ENCODE data around the gene CDC20. TPM values are rescaled to one million over a fixed set of nuclear protein-coding genes. Genes with fewer than 3 reads are reported as not detected.

Gene CDC20
- total RNA-seq (2022; extraction: Qiagen RNA extraction) = 178 to 205 TPM (median 195 TPM) in 5 replicates

DNA sequence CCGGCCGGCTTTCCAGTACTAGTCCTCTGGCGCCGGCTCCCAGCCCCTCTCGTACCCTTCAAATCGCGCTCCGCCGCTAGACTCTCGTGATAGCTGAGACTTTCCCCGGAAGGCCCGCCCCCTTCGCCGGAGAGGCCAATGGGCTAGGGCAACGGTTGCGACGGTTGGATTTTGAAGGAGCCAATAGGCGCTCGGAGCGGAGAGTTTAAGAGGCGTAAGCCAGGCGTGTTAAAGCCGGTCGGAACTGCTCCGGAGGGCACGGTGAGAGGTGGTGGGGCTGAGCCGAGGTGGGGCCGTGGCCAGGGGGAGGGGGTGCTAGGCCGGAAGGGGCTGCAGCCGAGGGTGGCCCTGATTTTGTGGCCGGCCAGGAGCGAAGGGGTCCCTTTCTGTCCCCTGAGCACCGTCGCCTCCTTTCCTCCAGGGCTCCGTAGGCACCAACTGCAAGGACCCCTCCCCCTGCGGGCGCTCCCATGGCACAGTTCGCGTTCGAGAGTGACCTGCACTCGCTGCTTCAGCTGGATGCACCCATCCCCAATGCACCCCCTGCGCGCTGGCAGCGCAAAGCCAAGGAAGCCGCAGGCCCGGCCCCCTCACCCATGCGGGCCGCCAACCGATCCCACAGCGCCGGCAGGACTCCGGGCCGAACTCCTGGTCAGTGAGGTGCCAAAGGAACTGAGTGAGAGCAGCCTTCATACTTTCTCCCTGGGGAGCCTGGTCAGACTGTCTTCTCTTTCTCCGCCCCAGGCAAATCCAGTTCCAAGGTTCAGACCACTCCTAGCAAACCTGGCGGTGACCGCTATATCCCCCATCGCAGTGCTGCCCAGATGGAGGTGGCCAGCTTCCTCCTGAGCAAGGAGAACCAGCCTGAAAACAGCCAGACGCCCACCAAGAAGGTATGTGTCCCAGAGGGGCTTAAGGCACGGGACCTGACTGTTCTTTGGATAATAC is at the start of gene CDC20:
Gene CDC20 (plus strand): TSS at position 236 of the 948 bp plus-strand sequence. CDS start 235 bp downstream, at position 471.

DNA sequence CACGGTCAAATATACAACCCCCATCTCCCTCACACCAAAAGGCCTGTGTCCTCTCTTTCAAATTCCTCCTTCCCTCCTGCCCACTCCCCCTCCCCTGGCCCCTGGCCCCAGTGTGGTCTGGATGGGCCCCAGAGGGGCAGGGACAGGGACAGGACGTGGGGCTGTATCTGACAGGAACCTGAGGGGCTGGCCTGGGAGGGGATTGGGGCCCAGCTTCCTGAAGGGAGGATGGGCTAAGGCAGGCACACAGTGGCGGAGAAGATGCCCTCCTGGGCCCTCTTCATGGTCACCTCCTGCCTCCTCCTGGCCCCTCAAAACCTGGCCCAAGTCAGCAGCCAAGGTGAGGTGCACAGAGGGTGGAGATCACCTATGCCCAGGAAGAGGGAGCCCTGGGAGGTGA is 21.2 kb upstream of the CDC20 start, which contains the start of gene MPL:
Gene MPL (plus strand): TSS at position 231 of the 400 bp plus-strand sequence. CDS start 31 bp downstream, at position 262.

DNA sequence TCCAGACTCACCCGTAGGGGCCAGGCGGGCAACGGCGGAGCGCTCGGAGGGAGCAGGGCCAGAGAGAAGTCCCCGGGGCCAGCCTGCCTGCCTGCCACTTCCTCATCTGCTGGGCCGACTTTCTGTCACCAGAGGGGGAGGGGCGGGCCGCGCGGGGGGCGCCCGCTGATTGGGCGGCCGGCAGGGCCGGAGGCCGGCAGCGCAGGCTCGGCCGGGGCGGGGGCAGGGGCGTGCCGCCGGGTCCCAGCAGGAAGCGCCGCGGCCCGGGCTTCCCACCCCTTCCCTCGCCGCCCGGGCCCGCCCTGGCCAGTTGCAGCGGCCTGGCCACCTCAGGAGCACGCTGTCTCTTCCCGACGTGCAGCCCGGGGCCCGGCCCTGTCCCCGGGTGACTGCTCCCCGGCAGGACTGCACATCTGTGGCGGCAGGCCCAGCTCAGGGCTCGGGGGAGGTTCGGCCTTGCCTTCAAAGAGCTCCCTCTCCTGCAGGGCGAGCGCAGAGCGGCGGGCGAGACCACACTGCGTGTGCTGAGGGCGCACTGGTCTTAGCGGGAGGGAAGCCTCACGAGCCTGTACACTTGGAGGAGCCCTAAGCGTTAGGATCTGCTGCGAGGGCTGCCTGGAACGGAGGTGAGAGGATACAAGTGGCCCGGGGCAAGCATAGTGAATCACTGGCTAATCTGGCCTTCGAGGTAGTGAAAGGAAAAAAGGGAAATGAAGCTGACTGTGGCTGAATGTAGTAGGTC is 9.3 kb downstream of the CDC20 start, which contains the start of gene ELOVL1:
Gene ELOVL1 (minus strand): TSS at position 108 of the 742 bp plus-strand sequence. CDS start 2,402 bp downstream, outside the sequence.

DNA sequence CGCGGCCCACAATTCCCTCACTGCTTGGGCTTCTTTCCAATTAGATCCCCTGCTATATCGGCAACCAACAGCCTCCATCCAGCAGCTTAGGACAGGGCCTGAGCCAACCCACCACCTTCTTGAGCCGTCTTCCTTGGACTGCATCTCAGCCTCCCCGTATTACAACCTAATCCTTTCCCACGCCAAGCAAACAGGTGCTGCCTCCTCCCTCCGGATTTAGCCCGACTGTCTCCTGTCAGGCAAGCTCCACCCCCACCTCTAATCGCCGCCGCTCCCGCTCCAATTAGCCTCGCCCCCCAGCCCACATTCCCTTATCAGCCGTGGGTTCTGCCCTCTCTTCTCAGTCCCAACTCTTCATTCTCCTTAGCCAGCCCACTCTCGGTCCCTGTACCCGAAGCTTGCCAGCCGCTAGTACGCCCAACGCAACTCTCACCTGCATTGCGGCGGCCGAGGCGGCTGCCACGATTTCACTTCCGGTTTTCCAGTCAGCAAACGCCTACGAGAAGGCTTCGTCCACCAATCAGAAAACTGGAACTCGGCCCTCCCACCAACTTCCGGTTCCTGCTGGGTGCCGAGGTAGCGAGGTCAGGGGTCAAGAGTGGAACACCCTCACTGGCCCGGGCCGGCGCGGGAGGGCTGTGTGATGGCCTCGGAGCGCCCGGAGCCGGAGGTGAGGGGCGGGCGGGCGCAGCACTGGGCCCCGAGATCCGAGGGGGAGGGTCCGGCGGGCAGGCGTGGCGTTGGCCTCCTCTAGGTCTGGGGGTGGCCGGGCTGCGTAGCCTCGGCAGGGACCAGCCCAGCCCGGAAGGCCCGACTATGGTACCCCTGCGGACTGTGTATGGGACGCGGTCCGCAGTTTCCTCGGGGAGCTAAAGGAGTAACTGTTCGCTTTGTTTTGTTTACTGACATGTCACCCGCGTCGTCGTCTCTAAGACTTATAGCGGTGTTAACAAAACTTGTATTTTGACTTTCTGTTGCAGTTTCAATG is 30.8 kb downstream of the CDC20 start, which contains the start of the genes MED8 and SZT2:
Gene MED8 (minus strand): TSS at position 475 of the 988 bp plus-strand sequence. CDS start 36 bp downstream, at position 439.
Gene SZT2 (plus strand): TSS at position 574 of the 988 bp plus-strand sequence. CDS start 70 bp downstream, at position 644.

Other genes with a start within 250 kb of the CDC20 start
- gene EBNA1BP2, start 186.7 kb upstream of the CDC20 start, total RNA-seq (2022; extraction: Qiagen RNA extraction) = 178 to 195 TPM (median 180 TPM) in 5 replicates
- gene CFAP57, start 186.7 kb upstream of the CDC20 start, total RNA-seq (2022; extraction: Qiagen RNA extraction) = 0.22 to 0.65 TPM (median 0.39 TPM) in 5 replicates
- gene TMEM125, start 89.0 kb upstream of the CDC20 start, total RNA-seq (2022; extraction: Qiagen RNA extraction) = not detected in 5 replicates
- not detected in 5 replicates for gene C1orf210, start 73.4 kb upstream of the CDC20 start, total RNA-seq (2022; extraction: Qiagen RNA extraction)
- gene TIE1, start 58.0 kb upstream of the CDC20 start, total RNA-seq (2022; extraction: Qiagen RNA extraction) = not detected in 5 replicates
- gene MPL, start 21.2 kb upstream of the CDC20 start, total RNA-seq (2022; extraction: Qiagen RNA extraction) = 0.23 TPM in 1 of 5 replicates, not detected in the others
- gene ELOVL1, start 9.0 kb downstream of the CDC20 start, total RNA-seq (2022; extraction: Qiagen RNA extraction) = 131 to 158 TPM (median 137 TPM) in 5 replicates
- gene MED8, start 30.8 kb downstream of the CDC20 start, total RNA-seq (2022; extraction: Qiagen RNA extraction) = 34.7 to 37.6 TPM (median 36.1 TPM) in 5 replicates
- gene SZT2, start 30.9 kb downstream of the CDC20 start, total RNA-seq (2022; extraction: Qiagen RNA extraction) = 4.8 to 9.4 TPM (median 6.5 TPM) in 5 replicates
- gene HYI, start 95.0 kb downstream of the CDC20 start, total RNA-seq (2022; extraction: Qiagen RNA extraction) = 12.2 to 17.2 TPM (median 16.2 TPM) in 5 replicates
- 81.1 to 113 TPM (median 93.5 TPM) in 5 replicates for gene PTPRF, start 171.9 kb downstream of the CDC20 start, total RNA-seq (2022; extraction: Qiagen RNA extraction)